Measurements from ENCODE around the gene CMBL. TPM values are rescaled to one million over a fixed set of nuclear protein-coding genes. Genes with fewer than 3 reads are reported as not detected.
"Not testable (repeated sequence)": the region's sequence is repeated elsewhere in the genome, so short reads cannot be mapped to it uniquely, and the experiment has no call there.

The CMBL gene
- total RNA-seq, 1 experiment from 2014 or later = 12.9 TPM

DNA sequence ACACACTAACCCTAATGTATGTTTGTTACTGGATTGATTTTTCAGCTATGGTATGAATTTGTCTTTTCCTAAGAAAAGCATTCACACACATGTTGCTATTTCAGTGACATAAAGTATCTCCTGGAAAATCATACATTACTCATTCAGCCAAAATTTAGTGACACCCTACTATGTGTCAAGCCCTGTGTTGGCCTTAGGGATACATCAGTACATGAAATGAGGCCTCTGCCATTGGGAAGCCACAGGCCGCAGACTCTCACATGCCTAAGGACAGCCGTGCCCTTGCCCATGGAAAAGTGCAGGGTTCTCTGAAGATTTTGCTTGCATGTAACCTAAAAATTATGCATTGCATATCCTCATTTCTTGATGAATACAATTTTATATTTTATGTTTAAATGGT, 40.6 kb upstream of the CMBL start:
- intact Hi-C loops (cut with micrococcal nuclease; ENCODE audit: unreplicated experiment) = no loop called here
- Mint-ChIP-seq H3K27ac (ENCODE audit: unreplicated experiment) (no peak overlapping the region), H3K27me3 (ENCODE audit: unreplicated experiment) (no peaks in the 10 kb centered on the region), H3K4me3 (ENCODE audit: low read depth, unreplicated experiment) (no peak overlapping the region), H3K4me1 (ENCODE audit: low read depth, unreplicated experiment) (peaks cover 14% of the 10 kb centered on the region), H3K9me3 (ENCODE audit: low read depth, unreplicated experiment) (no peaks in the 10 kb centered on the region), H3K36me3 (ENCODE audit: insufficient read depth, unreplicated experiment) (peaks cover 8% of the 10 kb centered on the region)
- DNase-seq = no peak
- BruUV-seq (replicated peaks) = no TSS peak
- TF ChIP-seq, protein P1, sequence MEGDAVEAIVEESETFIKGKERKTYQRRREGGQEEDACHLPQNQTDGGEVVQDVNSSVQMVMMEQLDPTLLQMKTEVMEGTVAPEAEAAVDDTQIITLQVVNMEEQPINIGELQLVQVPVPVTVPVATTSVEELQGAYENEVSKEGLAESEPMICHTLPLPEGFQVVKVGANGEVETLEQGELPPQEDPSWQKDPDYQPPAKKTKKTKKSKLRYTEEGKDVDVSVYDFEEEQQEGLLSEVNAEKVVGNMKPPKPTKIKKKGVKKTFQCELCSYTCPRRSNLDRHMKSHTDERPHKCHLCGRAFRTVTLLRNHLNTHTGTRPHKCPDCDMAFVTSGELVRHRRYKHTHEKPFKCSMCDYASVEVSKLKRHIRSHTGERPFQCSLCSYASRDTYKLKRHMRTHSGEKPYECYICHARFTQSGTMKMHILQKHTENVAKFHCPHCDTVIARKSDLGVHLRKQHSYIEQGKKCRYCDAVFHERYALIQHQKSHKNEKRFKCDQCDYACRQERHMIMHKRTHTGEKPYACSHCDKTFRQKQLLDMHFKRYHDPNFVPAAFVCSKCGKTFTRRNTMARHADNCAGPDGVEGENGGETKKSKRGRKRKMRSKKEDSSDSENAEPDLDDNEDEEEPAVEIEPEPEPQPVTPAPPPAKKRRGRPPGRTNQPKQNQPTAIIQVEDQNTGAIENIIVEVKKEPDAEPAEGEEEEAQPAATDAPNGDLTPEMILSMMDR (IDR thresholded peaks at IDR 0.05; ENCODE audit: unreplicated experiment) = no peak
- CTCF ChIA-PET = no interaction called here

DNA sequence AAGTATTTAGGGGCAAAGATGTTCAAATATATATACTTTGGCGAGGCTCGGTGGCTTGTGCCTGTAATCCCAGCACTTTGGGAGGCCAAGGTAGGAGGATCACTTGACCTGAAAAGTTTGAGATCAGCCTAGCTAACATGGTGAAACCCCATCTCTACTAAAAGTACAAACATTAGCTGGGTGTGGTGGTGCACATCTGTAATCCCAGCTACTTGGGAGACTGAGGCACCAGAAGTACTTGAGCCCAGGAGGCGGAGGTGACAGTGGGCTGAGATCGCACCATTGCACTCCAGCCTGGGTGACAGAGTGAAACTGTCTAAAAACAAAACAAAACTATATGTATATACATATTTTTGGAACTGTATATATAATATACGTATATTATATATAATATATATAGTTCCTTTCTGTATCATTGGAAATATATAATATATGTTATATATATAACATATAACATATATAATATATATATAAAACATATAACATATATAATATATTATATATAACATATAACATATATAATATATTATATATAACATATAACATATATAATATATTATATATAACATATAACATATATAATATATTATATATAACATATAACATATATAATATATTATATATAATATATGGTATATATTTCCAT, 36.9 kb upstream of the CMBL start:
- CTCF ChIA-PET = interaction anchor here (0.6 kb wide), 1 partner anchor 20 kb away, joined by 5 read pairs; no protein-coding TSS in a partner anchor
- intact Hi-C loops (cut with micrococcal nuclease; ENCODE audit: unreplicated experiment); H3K9me3 Mint-ChIP-seq (ENCODE audit: low read depth, unreplicated experiment); DNase-seq; H3K4me1 Mint-ChIP-seq (ENCODE audit: low read depth, unreplicated experiment); H3K27me3 Mint-ChIP-seq (ENCODE audit: unreplicated experiment); H3K4me3 Mint-ChIP-seq (ENCODE audit: low read depth, unreplicated experiment); BruUV-seq (replicated peaks); H3K27ac Mint-ChIP-seq (ENCODE audit: unreplicated experiment); H3K36me3 Mint-ChIP-seq (ENCODE audit: insufficient read depth, unreplicated experiment): not testable (repeated sequence)

DNA sequence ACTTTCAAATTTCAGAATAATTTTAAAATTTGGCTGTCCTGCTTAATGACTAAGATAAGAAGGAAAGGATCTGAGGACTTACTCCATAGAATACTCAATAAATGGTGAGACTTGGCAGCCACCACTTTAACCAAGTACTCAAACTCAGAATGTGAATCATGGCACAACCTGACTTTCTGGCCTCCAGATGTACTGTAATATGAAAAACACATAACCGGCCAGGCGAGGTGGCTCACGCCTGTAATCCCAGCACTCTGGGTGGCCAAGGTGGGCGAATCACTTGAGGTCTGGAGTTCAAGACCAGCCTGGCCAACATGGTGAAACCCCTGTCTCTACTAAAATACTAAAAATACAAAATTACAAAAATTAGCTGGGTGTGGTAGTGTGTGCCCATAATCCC, 35.8 kb upstream of the CMBL start:
- Mint-ChIP-seq H3K36me3 (ENCODE audit: insufficient read depth, unreplicated experiment) (no peaks in the 10 kb centered on the region), H3K4me1 (ENCODE audit: low read depth, unreplicated experiment) (no peaks in the 10 kb centered on the region), H3K9me3 (ENCODE audit: low read depth, unreplicated experiment) (no peaks in the 10 kb centered on the region), H3K27ac (ENCODE audit: unreplicated experiment) (no peak overlapping the region), H3K4me3 (ENCODE audit: low read depth, unreplicated experiment) (no peak overlapping the region), H3K27me3 (ENCODE audit: unreplicated experiment) (no peaks in the 10 kb centered on the region)
- BruUV-seq (replicated peaks) = no TSS peak
- TF ChIP-seq, protein P1 (IDR thresholded peaks at IDR 0.05; ENCODE audit: unreplicated experiment) = no peak
- CTCF ChIA-PET = no interaction called here
- no peak for DNase-seq
- intact Hi-C loops (cut with micrococcal nuclease; ENCODE audit: unreplicated experiment) = no loop called here

DNA sequence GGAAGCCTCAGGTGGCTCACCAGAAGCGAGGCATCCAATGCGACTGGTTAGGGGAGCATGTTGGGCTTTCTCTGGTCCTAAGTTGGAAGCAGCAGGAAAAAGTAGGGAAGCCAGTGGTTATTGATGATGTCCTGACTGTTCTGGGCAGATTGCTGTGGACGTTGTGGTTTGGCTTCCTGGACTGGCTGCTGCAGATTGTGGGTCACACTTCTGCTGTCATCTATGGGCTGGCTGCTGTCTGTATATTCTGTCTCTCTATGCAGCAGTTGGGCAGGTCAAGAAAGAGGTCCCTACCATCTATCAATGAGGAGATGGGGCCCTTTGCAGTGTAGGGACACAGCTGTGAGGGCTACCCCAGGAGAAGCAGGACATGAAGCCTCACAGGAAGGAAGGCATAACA, 32.3 kb upstream of the CMBL start:
- H3K4me3 Mint-ChIP-seq (ENCODE audit: low read depth, unreplicated experiment) = no peak overlapping the region
- intact Hi-C loops (cut with micrococcal nuclease; ENCODE audit: unreplicated experiment) = no loop called here
- CTCF ChIA-PET = no interaction called here
- TF ChIP-seq, protein P1 (IDR thresholded peaks at IDR 0.05; ENCODE audit: unreplicated experiment) = no peak
- no TSS peak for BruUV-seq (replicated peaks)
- H3K36me3 Mint-ChIP-seq (ENCODE audit: insufficient read depth, unreplicated experiment) = no peaks in the 10 kb centered on the region
- H3K27me3 Mint-ChIP-seq (ENCODE audit: unreplicated experiment) = peaks cover 3% of the 10 kb centered on the region
- DNase-seq = no peak
- no peak overlapping the region for H3K27ac Mint-ChIP-seq (ENCODE audit: unreplicated experiment)
- H3K9me3 Mint-ChIP-seq (ENCODE audit: low read depth, unreplicated experiment) = no peaks in the 10 kb centered on the region
- H3K4me1 Mint-ChIP-seq (ENCODE audit: low read depth, unreplicated experiment) = no peaks in the 10 kb centered on the region

DNA sequence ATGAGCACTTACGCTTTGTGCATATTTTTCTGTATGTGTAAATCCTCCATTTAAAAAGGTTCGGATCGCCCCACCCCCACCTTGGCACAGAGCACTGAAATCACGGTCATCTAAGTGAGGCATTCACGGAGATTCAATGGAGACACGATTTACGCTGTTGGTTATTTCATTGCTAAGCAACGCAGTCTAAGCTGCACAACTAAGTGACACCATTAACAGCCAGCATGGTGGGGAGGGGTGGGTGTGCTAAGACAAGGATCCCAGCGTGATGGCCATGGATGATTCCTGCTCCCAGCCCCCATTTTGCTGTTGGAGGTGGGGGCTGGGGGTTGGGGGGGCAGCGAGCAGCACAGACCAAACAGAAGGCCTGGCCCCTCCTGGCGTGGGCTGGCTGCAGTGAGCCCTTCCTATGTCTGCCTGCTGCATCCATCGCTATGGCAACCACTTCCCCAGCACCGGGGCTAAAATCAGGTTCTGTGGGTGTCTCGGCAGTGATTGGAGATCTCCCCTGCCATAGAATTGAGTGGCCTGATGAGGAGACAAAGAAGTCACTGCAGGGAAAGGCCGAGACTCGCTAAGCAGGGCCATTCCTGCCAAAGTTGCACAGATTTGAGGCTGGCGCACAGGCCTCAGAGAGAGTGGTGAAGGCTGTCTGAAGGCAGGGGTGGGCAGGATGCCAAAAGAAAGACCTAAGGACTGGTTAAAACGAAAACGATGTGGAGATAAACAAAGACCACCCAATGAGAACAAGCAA, 31.5 kb upstream of the CMBL start:
- no peaks in the 10 kb centered on the region for H3K36me3 Mint-ChIP-seq (ENCODE audit: insufficient read depth, unreplicated experiment)
- no TSS peak for BruUV-seq (replicated peaks)
- no peak for DNase-seq
- H3K4me1 Mint-ChIP-seq (ENCODE audit: low read depth, unreplicated experiment) = no peaks in the 10 kb centered on the region
- TF ChIP-seq, protein P1 (IDR thresholded peaks at IDR 0.05; ENCODE audit: unreplicated experiment) = no peak
- no peak overlapping the region for H3K27ac Mint-ChIP-seq (ENCODE audit: unreplicated experiment)
- H3K27me3 Mint-ChIP-seq (ENCODE audit: unreplicated experiment) = peaks cover 10% of the 10 kb centered on the region
- no peaks in the 10 kb centered on the region for H3K9me3 Mint-ChIP-seq (ENCODE audit: low read depth, unreplicated experiment)
- intact Hi-C loops (cut with micrococcal nuclease; ENCODE audit: unreplicated experiment) = no loop called here
- no peak overlapping the region for H3K4me3 Mint-ChIP-seq (ENCODE audit: low read depth, unreplicated experiment)
- CTCF ChIA-PET = interaction anchor here (0.7 kb wide), 1 partner anchor 9 kb away, joined by 3 read pairs; no protein-coding TSS in a partner anchor
